IMR-90 (cell line): Measurements from ENCODE around the gene THRAP3.

Experiments
- CEBPB ChIP-seq: IDR thresholded peaks from 2 replicates; pipeline ENCODE4 v1.6.1; 2012; ENCODE audit warnings: low read depth, low read length, improper control_type of control experiment
- CHD1 ChIP-seq: IDR thresholded peaks from 2 replicates; pipeline ENCODE4 v1.6.1; 2012; ENCODE audit warnings: low read depth, low read length, improper control_type of control experiment
- FOS ChIP-seq: fragments of 150-350 bp; IDR thresholded peaks from 2 replicates; pipeline ENCODE4 v1.6.1; 2016; ENCODE audit warnings: low read depth, low read length
- MAFK ChIP-seq: IDR thresholded peaks from 2 replicates; pipeline ENCODE4 v1.6.1; 2012; ENCODE audit warnings: low read depth, low read length, improper control_type of control experiment
- MAZ ChIP-seq: IDR thresholded peaks from 2 replicates; pipeline ENCODE4 v1.6.1; 2012; ENCODE audit warnings: low read depth, mild to moderate bottlenecking, low read length, improper control_type of control experiment, moderate library complexity, borderline replicate concordance
- MXI1 ChIP-seq: IDR thresholded peaks from 2 replicates; pipeline ENCODE4 v1.6.1; 2012; ENCODE audit warnings: low read depth, mild to moderate bottlenecking, low read length, moderate library complexity, borderline replicate concordance
- POLR2A ChIP-seq: IDR thresholded peaks from 2 replicates; pipeline ENCODE4 v1.6.1; 2012; ENCODE audit warnings: mild to moderate bottlenecking, low read depth, low read length
- RAD21 ChIP-seq: IDR thresholded peaks from 2 replicates; pipeline ENCODE4 v1.6.1; 2012; ENCODE audit warnings: low read length, improper control_type of control experiment
- RCOR1 ChIP-seq: IDR thresholded peaks from 2 replicates; pipeline ENCODE4 v1.6.1; 2012; ENCODE audit warnings: mild to moderate bottlenecking, low read length, improper control_type of control experiment; ENCODE audit not compliant: insufficient replicate concordance
- RFX5 ChIP-seq: IDR thresholded peaks from 2 replicates; pipeline ENCODE4 v1.8.0; 2012; ENCODE audit warnings: low read depth, mild to moderate bottlenecking, low read length, moderate library complexity
- TF ChIP-seq, protein P1 (sequence below): conservative IDR thresholded peaks from 2 replicates; pipeline ENCODE4 v1.5.1; 2012; ENCODE audit warnings: mild to moderate bottlenecking, low read depth, low read length, improper control_type of control experiment
- TF ChIP-seq, protein P2 (sequence below): fragments of 150-350 bp; IDR thresholded peaks from 2 replicates; pipeline ENCODE4 v1.6.1; 2017; ENCODE audit warnings: mild to moderate bottlenecking, antibody characterized with exemption, low read length, low read depth

DNA sequence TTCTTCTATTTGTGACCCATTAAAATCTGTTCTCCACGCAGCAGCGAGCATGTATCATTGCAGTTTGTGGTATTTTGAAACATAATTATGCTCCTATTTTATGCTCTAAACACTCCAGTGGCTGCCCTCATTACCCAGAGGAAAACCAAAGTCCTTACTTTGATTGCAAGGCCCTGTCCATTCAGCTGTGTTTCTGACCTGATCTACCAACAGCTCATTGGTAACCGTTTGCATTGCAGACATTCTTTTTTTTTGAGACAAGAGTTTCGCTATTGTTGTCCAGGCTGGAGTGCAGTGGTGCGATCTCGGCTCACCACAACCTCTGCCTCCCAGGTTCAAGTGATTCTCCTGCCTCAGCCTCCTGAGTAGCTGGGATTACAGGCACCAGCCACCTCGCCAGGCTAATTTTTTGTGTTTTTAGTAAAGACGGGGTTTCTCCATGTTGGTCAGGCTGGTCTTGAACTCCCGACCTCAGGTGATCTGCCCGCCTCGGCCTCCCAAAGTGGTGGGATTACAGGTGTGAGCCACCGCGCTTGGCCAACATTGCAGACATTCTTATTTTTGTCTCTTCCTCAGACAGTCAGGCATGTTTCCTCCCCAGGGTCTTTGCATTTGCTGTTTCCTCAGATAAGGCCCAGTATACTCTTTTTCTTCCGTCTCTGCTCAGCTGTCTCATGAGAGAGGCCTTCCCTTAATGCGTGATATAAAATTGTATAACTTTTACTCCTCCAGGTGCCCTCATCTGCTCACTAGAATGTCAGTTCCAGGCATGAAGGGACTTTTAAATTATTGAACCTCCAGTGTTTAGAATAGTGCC lies 32.5 kb downstream of the THRAP3 start:
- TF ChIP-seq, protein P1, sequence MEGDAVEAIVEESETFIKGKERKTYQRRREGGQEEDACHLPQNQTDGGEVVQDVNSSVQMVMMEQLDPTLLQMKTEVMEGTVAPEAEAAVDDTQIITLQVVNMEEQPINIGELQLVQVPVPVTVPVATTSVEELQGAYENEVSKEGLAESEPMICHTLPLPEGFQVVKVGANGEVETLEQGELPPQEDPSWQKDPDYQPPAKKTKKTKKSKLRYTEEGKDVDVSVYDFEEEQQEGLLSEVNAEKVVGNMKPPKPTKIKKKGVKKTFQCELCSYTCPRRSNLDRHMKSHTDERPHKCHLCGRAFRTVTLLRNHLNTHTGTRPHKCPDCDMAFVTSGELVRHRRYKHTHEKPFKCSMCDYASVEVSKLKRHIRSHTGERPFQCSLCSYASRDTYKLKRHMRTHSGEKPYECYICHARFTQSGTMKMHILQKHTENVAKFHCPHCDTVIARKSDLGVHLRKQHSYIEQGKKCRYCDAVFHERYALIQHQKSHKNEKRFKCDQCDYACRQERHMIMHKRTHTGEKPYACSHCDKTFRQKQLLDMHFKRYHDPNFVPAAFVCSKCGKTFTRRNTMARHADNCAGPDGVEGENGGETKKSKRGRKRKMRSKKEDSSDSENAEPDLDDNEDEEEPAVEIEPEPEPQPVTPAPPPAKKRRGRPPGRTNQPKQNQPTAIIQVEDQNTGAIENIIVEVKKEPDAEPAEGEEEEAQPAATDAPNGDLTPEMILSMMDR = no peak
- TF ChIP-seq MAFK (no peak), RAD21 (no peak), POLR2A (no peak), MXI1 (no peak), RCOR1 (no peak), CHD1 (no peak), RFX5 (no peak), FOS (no peak), MAZ (no peak), CEBPB (no peak)
- TF ChIP-seq, protein P2, sequence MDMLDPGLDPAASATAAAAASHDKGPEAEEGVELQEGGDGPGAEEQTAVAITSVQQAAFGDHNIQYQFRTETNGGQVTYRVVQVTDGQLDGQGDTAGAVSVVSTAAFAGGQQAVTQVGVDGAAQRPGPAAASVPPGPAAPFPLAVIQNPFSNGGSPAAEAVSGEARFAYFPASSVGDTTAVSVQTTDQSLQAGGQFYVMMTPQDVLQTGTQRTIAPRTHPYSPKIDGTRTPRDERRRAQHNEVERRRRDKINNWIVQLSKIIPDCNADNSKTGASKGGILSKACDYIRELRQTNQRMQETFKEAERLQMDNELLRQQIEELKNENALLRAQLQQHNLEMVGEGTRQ = no peak
